GM23248 (cell line): Measurements from ENCODE around the gene CRISPLD2.

ENCODE experiments used
- EZH2 ChIP-seq: fragments of 200-600 bp; sonication (generic); IDR thresholded peaks from 2 replicates; pipeline ENCODE4 v1.6.1; 2018; ENCODE audit warnings: antibody characterized with exemption, mild to moderate bottlenecking; ENCODE audit not compliant: insufficient read depth, poor library complexity, severe bottlenecking
- EZH2phosphoT487 ChIP-seq: fragments of 200-600 bp; sonication (generic); IDR thresholded peaks from 2 replicates; pipeline ENCODE4 v1.6.1; 2018; ENCODE audit warnings: antibody characterized with exemption, moderate library complexity, mild to moderate bottlenecking, low read depth; ENCODE audit not compliant: insufficient read depth

DNA sequence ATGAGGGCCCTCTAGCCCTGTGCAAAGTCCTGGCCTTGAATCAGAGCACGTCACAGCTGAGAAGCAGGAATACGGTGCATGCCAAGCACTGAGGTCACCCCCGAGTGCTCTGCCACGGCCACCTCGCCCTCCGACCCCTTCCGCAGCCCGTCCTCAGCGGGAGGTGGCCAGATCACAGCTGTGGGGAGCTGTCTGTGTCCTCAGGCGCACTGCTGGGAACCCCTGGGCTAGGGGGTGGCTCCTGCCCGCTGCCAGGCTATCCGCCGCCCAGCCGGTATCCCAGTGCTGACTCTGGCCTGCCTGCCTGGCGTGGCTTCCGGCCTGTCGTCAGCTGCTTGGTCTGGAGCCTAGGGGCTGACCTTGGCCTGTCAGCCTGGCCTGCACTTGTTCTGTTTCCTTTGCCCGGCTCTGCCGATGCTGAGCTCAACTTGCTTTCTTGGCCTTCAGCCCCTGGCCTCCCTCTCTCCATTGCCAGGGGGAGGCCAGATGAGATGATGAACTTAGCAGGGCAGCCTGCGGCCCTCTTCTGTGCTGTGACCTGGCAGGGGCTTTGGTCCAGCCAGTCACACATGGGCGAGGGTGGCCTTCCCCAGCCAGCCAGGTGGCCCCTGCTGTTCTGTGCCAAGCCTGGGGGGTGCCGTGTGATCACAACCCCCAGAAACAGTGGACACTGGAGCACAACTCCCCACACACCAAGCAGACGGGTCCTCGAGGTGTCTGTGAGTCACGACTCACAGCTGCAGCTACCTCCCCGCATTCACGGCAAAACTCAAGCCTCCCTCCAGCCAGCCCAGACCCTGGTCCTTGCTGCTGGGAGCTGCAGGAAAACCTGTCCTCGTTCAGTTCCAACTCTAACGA is 114.2 kb downstream of the CRISPLD2 start:
- TF ChIP-seq EZH2 (no peak), EZH2phosphoT487 (no peak)
